ENCODE results near the gene CAMSAP2. TPM values are rescaled to one million over a fixed set of nuclear protein-coding genes. Genes with fewer than 3 reads are reported as not detected.

The CAMSAP2 gene
- total and polyA plus RNA-seq, 2 donors (not counting 3 experiments of a cell fraction or from before 2014, with no cell fraction given), result 6.7 to 45.5 TPM

GRCh38 chr1:200778766-200779165, 40.1 kb downstream of the CAMSAP2 start:
- Histone ChIP-seq H3K4me2 (ENCODE audit: insufficient read depth, low read length) (no peak overlapping the region), H3K4me1 (ENCODE audit: control insufficient read depth, extremely low read depth, insufficient read depth, low read length) (peaks cover 26% of the 10 kb centered on the region), H2AFZ (ENCODE audit: low read depth, low read length) (no peak overlapping the region), H3K27me3 (ENCODE audit: control insufficient read depth in 2 of 2, insufficient read depth in 2 of 2, low read length in 2 of 2) (no peaks in the 10 kb centered on the region), H4K20me1 (replicated peaks; ENCODE audit: control insufficient read depth, extremely low read depth, insufficient read depth, low read length) (peaks cover 9% of the 10 kb centered on the region), H3K79me2 (ENCODE audit: control insufficient read depth, insufficient read depth, low read length) (peaks cover 86% of the 10 kb centered on the region), H3K9me3 (replicated peaks; ENCODE audit: control insufficient read depth, insufficient read depth, low read length) (no peaks in the 10 kb centered on the region), H3K4me3 (replicated peaks in 1 of 3; ENCODE audit: insufficient read depth in 1 of 3, low read depth in 1 of 3, low read length in 3 of 3) (no peak overlapping the region), H3K27ac (ENCODE audit: insufficient read depth, low read depth, low read length) (no peak overlapping the region), H3K9ac (replicated peaks; ENCODE audit: extremely low read depth, insufficient read depth, low read length) (no peak overlapping the region), H3K9me1 (replicated peaks; ENCODE audit: control insufficient read depth, extremely low read depth, insufficient read depth, low read length) (peaks cover 2% of the 10 kb centered on the region), H3K36me3 (ENCODE audit: control insufficient read depth in 2 of 2, extremely low read depth in 1 of 2, insufficient read depth in 2 of 2, low read length in 2 of 2) (peaks cover 0 to 2% of the 10 kb centered on the region in 2 experiments)
- POLR2A ChIA-PET, result no interaction called here
- BruUV-seq (replicated peaks), result no TSS peak
- dilution Hi-C loops (cut with MboI; ENCODE audit: extremely low pct_ligation_motif_present, low sequenced_read_pairs), result loop anchor here (25.0 kb wide), 1 partner anchor 166 kb away; the partner anchor contains the start of gene KIF14
- FAIRE-seq (no peak), DNase-seq (ENCODE audit: low read depth, low spot score) (no peak)
- intact Hi-C loops (cut with micrococcal nuclease), result no loop called here
- TF ChIP-seq CTCF (IDR thresholded peaks at IDR 0.05; ENCODE audit: extremely low read depth in 1 of 2, insufficient read depth in 1 of 2, low read depth in 1 of 2, low read length in 2 of 2) (no peak), JUN (IDR thresholded peaks at IDR 0.05; ENCODE audit: borderline replicate concordance, insufficient read depth, insufficient read length, low read depth) (no peak), POLR2A (IDR thresholded peaks at IDR 0.05; ENCODE audit: low read depth, low read length) (no peak), POLR2AphosphoS5 (IDR thresholded peaks at IDR 0.05; ENCODE audit: insufficient read depth, low read depth, low read length) (no peak), GATA2 (IDR thresholded peaks at IDR 0.05; ENCODE audit: insufficient read depth, insufficient read length, low read depth, low read length) (no peak), MAX (IDR thresholded peaks at IDR 0.05; ENCODE audit: insufficient read depth, insufficient read length) (no peak), MYC (IDR thresholded peaks at IDR 0.05; ENCODE audit: low read depth, low read length) (no peak), FOS (IDR thresholded peaks at IDR 0.05; ENCODE audit: borderline replicate concordance, insufficient read depth, low read length) (no peak), EZH2 (IDR thresholded peaks at IDR 0.05; ENCODE audit: borderline replicate concordance, low read depth, low read length, severe bottlenecking) (no peak)
- CTCF ChIA-PET, result no interaction called here

All from endothelial cell of umbilical vein (primary cell).